IMR-90 (cell line): ENCODE results near the gene ANTXR2. TPM values are rescaled to one million over a fixed set of nuclear protein-coding genes. Genes with fewer than 3 reads are reported as not detected.

Source experiments
- ATAC-seq: fragments of 200-7000 bp; cut with Tn5 transposase; 2 replicates; pipeline ENCODE4 v1.9.1; 2020; ENCODE audit warnings: low read depth, mild to moderate bottlenecking, moderate library complexity
- BruUV-seq: library from RNA; stranded (reverse); fragments of 400-500 nt; replicated peaks from 2 replicates; lab custom pipeline; 2021; lab: Mats Ljungman, UMichigan
- CTCF ChIA-PET: fragments of 300-600 bp; formaldehyde crosslinking; extraction: SDS; loops from one replicate; lab custom pipeline; 2021; ENCODE audit warnings: antibody characterized with exemption; lab: Yijun Ruan, JAX
- POLR2A ChIA-PET: fragments of 300-600 bp; sonication (Branson Sonifier 250); formaldehyde crosslinking; loops from one replicate; lab custom pipeline; 2022; ENCODE audit warnings: antibody characterized with exemption; ENCODE audit not compliant: unreplicated experiment; lab: Charles Lee
- DNase-seq: peaks from one replicate; pipeline ENCODE4 v3.0.0; 2013
- H2AFZ ChIP-seq: replicated peaks from 2 replicates; pipeline ENCODE3; 2013; ENCODE audit warnings: low read length, mild to moderate bottlenecking; ENCODE audit not compliant: poor library complexity
- H2AK5ac ChIP-seq: 2 replicates; pipeline ENCODE4 v1.6.1; 2013; ENCODE audit warnings: low read depth, low read length, inconsistent platforms
- H2AK9ac ChIP-seq: replicated peaks from 2 replicates; pipeline ENCODE3; 2013; ENCODE audit warnings: mild to moderate bottlenecking, low read depth, low read length, moderate library complexity; ENCODE audit not compliant: poor library complexity
- H2BK120ac ChIP-seq: 2 replicates; pipeline ENCODE4 v1.6.1; 2013; ENCODE audit warnings: low read depth, low read length, inconsistent platforms
- H2BK15ac ChIP-seq: 3 replicates; pipeline ENCODE4 v1.6.1; 2013; ENCODE audit warnings: low read depth, low read length, inconsistent platforms
- H2BK20ac ChIP-seq: 2 replicates; pipeline ENCODE4 v1.6.1; 2013; ENCODE audit warnings: low read depth, mild to moderate bottlenecking, inconsistent platforms, low read length, moderate library complexity
- H2BK5ac ChIP-seq: 2 replicates; pipeline ENCODE4 v1.6.1; 2013; ENCODE audit warnings: mild to moderate bottlenecking, low read depth, low read length, inconsistent platforms; ENCODE audit not compliant: poor library complexity, severe bottlenecking
- H3K14ac ChIP-seq: replicated peaks from 2 replicates; pipeline ENCODE4 v1.6.1; 2013; ENCODE audit warnings: low read depth, low read length, inconsistent platforms
- H3K18ac ChIP-seq: 2 replicates; pipeline ENCODE4 v1.6.1; 2013; ENCODE audit warnings: low read depth, low read length, control low read depth
- H3K23ac ChIP-seq: 2 replicates; pipeline ENCODE4 v1.6.1; 2013; ENCODE audit warnings: low read depth, low read length, inconsistent platforms
- H3K27ac ChIP-seq: 2 replicates; pipeline ENCODE4 v1.5.1; 2013; ENCODE audit warnings: mild to moderate bottlenecking, control low read depth, low read length; ENCODE audit not compliant: insufficient read depth
- H3K27me3 ChIP-seq: 2 replicates; pipeline ENCODE4 v1.6.1; 2013; ENCODE audit warnings: low read length; ENCODE audit not compliant: control insufficient read depth, insufficient read depth
- H3K36me3 ChIP-seq: 2 replicates; pipeline ENCODE4 v1.6.1; 2013; ENCODE audit warnings: low read length, mixed read lengths; ENCODE audit not compliant: control insufficient read depth, insufficient read depth
- H3K4ac ChIP-seq: 2 replicates; pipeline ENCODE4 v1.6.1; 2013; ENCODE audit warnings: low read depth, low read length, inconsistent platforms
- H3K4me1 ChIP-seq: 2 replicates; pipeline ENCODE4 v1.6.1; 2013; ENCODE audit warnings: low read length, mixed read lengths; ENCODE audit not compliant: control insufficient read depth, insufficient read depth
- H3K4me2 ChIP-seq: 2 replicates; pipeline ENCODE4 v1.6.1; 2013; ENCODE audit warnings: low read depth, mild to moderate bottlenecking, control low read depth, low read length, moderate library complexity
- H3K4me3 ChIP-seq: 2 replicates; pipeline ENCODE4 v1.5.1; 2013; ENCODE audit warnings: low read depth, mild to moderate bottlenecking, control low read depth, low read length, moderate library complexity; ENCODE audit not compliant: insufficient read depth
- H3K56ac ChIP-seq: 2 replicates; pipeline ENCODE4 v1.6.1; 2013; ENCODE audit warnings: low read length, inconsistent platforms; ENCODE audit not compliant: insufficient read depth; ENCODE audit errors: extremely low read depth
- H3K79me1 ChIP-seq, 2 experiments: 2 replicates each; pipeline ENCODE4 v1.6.1; 2013; ENCODE audit warnings: low read length in 2 of 2, inconsistent platforms in 1 of 2, low read depth in 1 of 2
- H3K9ac ChIP-seq: 2 replicates; pipeline ENCODE4 v1.6.1; 2013; ENCODE audit warnings: low read depth, low read length, control low read depth
- H3K9me1 ChIP-seq: 2 replicates; pipeline ENCODE4 v1.6.1; 2013; ENCODE audit warnings: low read length, inconsistent platforms; ENCODE audit not compliant: insufficient read depth
- H3K9me3 ChIP-seq: 2 replicates; pipeline ENCODE4 v1.6.1; 2013; ENCODE audit warnings: low read length; ENCODE audit not compliant: control insufficient read depth, insufficient read depth
- H4K20me1 ChIP-seq: 2 replicates; pipeline ENCODE4 v1.6.1; 2013; ENCODE audit warnings: low read length, inconsistent platforms; ENCODE audit not compliant: insufficient read depth
- H4K5ac ChIP-seq: 2 replicates; pipeline ENCODE4 v1.6.1; 2013; ENCODE audit warnings: mild to moderate bottlenecking, low read depth, low read length, control low read depth
- H4K8ac ChIP-seq, 2 experiments: 2 replicates each; pipeline ENCODE4 v1.6.1; 2013; ENCODE audit warnings: low read depth in 2 of 2, low read length in 2 of 2, control low read depth in 1 of 2, inconsistent platforms in 1 of 2
- H4K91ac ChIP-seq: 2 replicates; pipeline ENCODE4 v1.6.1; 2013; ENCODE audit warnings: low read depth, low read length, inconsistent platforms; ENCODE audit not compliant: insufficient read depth
- CEBPB ChIP-seq: IDR thresholded peaks from 2 replicates; pipeline ENCODE4 v1.6.1; 2012; ENCODE audit warnings: low read depth, low read length, improper control_type of control experiment
- MAFK ChIP-seq: IDR thresholded peaks from 2 replicates; pipeline ENCODE4 v1.6.1; 2012; ENCODE audit warnings: low read depth, low read length, improper control_type of control experiment
- POLR2A ChIP-seq: IDR thresholded peaks from 2 replicates; pipeline ENCODE4 v1.6.1; 2012; ENCODE audit warnings: mild to moderate bottlenecking, low read depth, low read length
- RAD21 ChIP-seq: IDR thresholded peaks from 2 replicates; pipeline ENCODE4 v1.6.1; 2012; ENCODE audit warnings: low read length, improper control_type of control experiment
- RCOR1 ChIP-seq: IDR thresholded peaks from 2 replicates; pipeline ENCODE4 v1.6.1; 2012; ENCODE audit warnings: mild to moderate bottlenecking, low read length, improper control_type of control experiment; ENCODE audit not compliant: insufficient replicate concordance
- SMC3 ChIP-seq: fragments of 150-350 bp; IDR thresholded peaks from 2 replicates; pipeline ENCODE4 v1.6.1; 2016; ENCODE audit warnings: low read depth, mild to moderate bottlenecking, antibody characterized with exemption, low read length, moderate library complexity
- WGBS, 2 experiments: methylation state at CpG; one replicate each; pipeline versions ENCODE4 v1.1.5 to v1.1.7; 2013; ENCODE audit warnings: missing lambda C conversion rate in 2 of 2; ENCODE audit not compliant: insufficient read length in 1 of 2; ENCODE audit errors: extremely low coverage in 2 of 2; 5-methylcytosine and 5-hydroxymethylcytosine counted together
- dilution Hi-C: fragments of 300-500 bp; cut with HindIII; formaldehyde crosslinking; loops from one replicate; pipeline ENCODE4 v1.14.3; 2018; ENCODE audit warnings: low sequenced_read_pairs; ENCODE audit not compliant: unreplicated experiment
- in situ Hi-C: fragments of 300-500 bp; cut with MboI; formaldehyde crosslinking; loops from 3 replicates; pipeline ENCODE4 v1.14.3; 2019; ENCODE audit warnings: low sequenced_read_pairs, inconsistent platforms, mixed read lengths
- intact Hi-C: fragments of 100-400 bp; cut with micrococcal nuclease; formaldehyde crosslinking; loops from 2 replicates; pipeline ENCODE4 v1.10.0; 2022
- polyA plus RNA-seq, 3 experiments: library from polyadenylated mRNA; depleted of rRNA; stranded (reverse); fragments of >200 nt; gene quantifications; 2 replicates each; pipeline ENCODE4 v1.2.3, GENCODE V29; 2012; ENCODE audit warnings: low replicate concordance in 1 of 3
- total RNA-seq: library from RNA; depleted of rRNA; stranded (reverse); fragments of >200 nt; gene quantifications from 2 replicates; pipeline ENCODE4 v1.2.3, GENCODE V29; 2012

Gene ANTXR2
- total and polyA plus RNA-seq, 2 of the 4 experiments (the other 2 are of a cell fraction), result 46.8 to 88.5 TPM

- Histone ChIP-seq H3K27me3 (no peaks in the 10 kb centered on the region), H3K27ac (no peak overlapping the region), H3K23ac (no peak overlapping the region), H4K20me1 (no peaks in the 10 kb centered on the region), H3K18ac (no peak overlapping the region; the same call in 1 of the 2 replicates), H3K4me2 (no peak overlapping the region), H3K79me1 (peaks cover 3 to 13% of the 10 kb centered on the region in 2 experiments; a peak in 3 of 4 replicates), H3K4me1 (no peaks in the 10 kb centered on the region; the same call in 1 of the 2 replicates), H3K9me3 (no peaks in the 10 kb centered on the region), H3K9me1 (no peaks in the 10 kb centered on the region; the same call in 1 of the 2 replicates), H4K91ac (no peak overlapping the region), H3K4ac (no peak overlapping the region), H3K56ac (no peak overlapping the region), H2BK5ac (no peak overlapping the region), H4K8ac (no peak overlapping the region), H4K5ac (no peak overlapping the region; the same call in 1 of the 2 replicates), H3K9ac (no peak overlapping the region), H3K14ac (no peak overlapping the region), H3K4me3 (no peak overlapping the region), H2BK15ac (no peak overlapping the region), H2AFZ (no peak overlapping the region), H3K36me3 (peaks cover 7% of the 10 kb centered on the region), H2BK20ac (no peak overlapping the region), H2AK5ac (no peak overlapping the region), H2AK9ac (no peak overlapping the region), H2BK120ac (no peak overlapping the region)
- in situ Hi-C loops, result no loop called here
- ATAC-seq (no peak), DNase-seq (no peak)
- ChIA-PET CTCF (no interaction called here), POLR2A (no interaction called here)
- intact Hi-C loops, result no loop called here
- dilution Hi-C loops, result no loop called here
- 95% methylated on average over 5 of the region's 7 CpGs; no CpG with 5 or more reads in 1 of the 2 experiments for WGBS, 2 experiments
- BruUV-seq, result no TSS peak
- TF ChIP-seq CEBPB (no peak), MAFK (no peak), SMC3 (no peak), RCOR1 (no peak), POLR2A (no peak), RAD21 (no peak)
These were observed 113.4 kb downstream of the ANTXR2 start for GRCh38 chr4:79959652-79960051.
